ENCODE results near the gene STIMATE. TPM values are rescaled to one million over a fixed set of nuclear protein-coding genes. Genes with fewer than 3 reads are reported as not detected.
A peak's percentile ranks its signal among the peaks of the same experiment; 100 is the strongest.

Gene STIMATE
- total and polyA plus RNA-seq, 2 donors from 2014 or later: 21.4 to 23.3 TPM

- H3K9ac ChIP-seq (ENCODE audit: low read length in 3 of 3): no peak overlapping the region
- FAIRE-seq: no peak
- no peaks in the 10 kb centered on the region for H3K27me3 ChIP-seq (ENCODE audit: control insufficient read depth, insufficient read depth, low read length)
- TF ChIP-seq CTCF (IDR thresholded peaks at IDR 0.05; ENCODE audit: borderline replicate concordance, extremely low read depth, insufficient read depth): no peak
- H3K4me3 ChIP-seq (ENCODE audit: low read length in 3 of 3): no peak overlapping the region
- peaks cover 2 to 36% (median 20%) of the 10 kb centered on the region in 3 donors for H3K36me3 ChIP-seq (ENCODE audit: control insufficient read depth in 2 of 3, insufficient read depth in 3 of 3, low read length in 3 of 3)
- intact Hi-C loops (cut with DNase I): no loop called here
- peak in 1 of 5 donors; percentile 43 for DNase-seq
- H3K4me1 ChIP-seq (ENCODE audit: control insufficient read depth in 2 of 3, insufficient read depth in 2 of 3, low read depth in 1 of 3, low read length in 3 of 3): peaks cover 0 to 4% (median 0%) of the 10 kb centered on the region in 3 donors
- H3K9me3 ChIP-seq (ENCODE audit: control insufficient read depth in 2 of 3, insufficient read depth in 1 of 3, low read length in 3 of 3): no peaks in the 10 kb centered on the region
- H3K27ac ChIP-seq (ENCODE audit: low read depth in 2 of 2, low read length in 2 of 2): no peak overlapping the region
Observed at GRCh38 chr3:52847241-52847640, 50.1 kb downstream of the STIMATE start.

- Histone ChIP-seq H3K9ac (ENCODE audit: low read length in 3 of 3) (no peak overlapping the region), H3K9me3 (ENCODE audit: control insufficient read depth in 2 of 3, insufficient read depth in 1 of 3, low read length in 3 of 3) (no peaks in the 10 kb centered on the region), H3K4me3 (ENCODE audit: low read length in 3 of 3) (no peak overlapping the region), H3K27me3 (ENCODE audit: control insufficient read depth, insufficient read depth, low read length) (no peaks in the 10 kb centered on the region), H3K4me1 (ENCODE audit: control insufficient read depth in 2 of 3, insufficient read depth in 2 of 3, low read depth in 1 of 3, low read length in 3 of 3) (peaks cover 0 to 4% (median 0%) of the 10 kb centered on the region in 3 donors), H3K27ac (ENCODE audit: low read depth in 2 of 2, low read length in 2 of 2) (no peak overlapping the region), H3K36me3 (ENCODE audit: control insufficient read depth in 2 of 3, insufficient read depth in 3 of 3, low read length in 3 of 3) (peaks cover 0 to 36% (median 20%) of the 10 kb centered on the region in 3 donors)
- intact Hi-C loops (cut with DNase I): no loop called here
- DNase-seq (peak in 3 of 5 donors; percentile 25 to 28 (median 28)), FAIRE-seq (no peak)
- TF ChIP-seq CTCF (IDR thresholded peaks at IDR 0.05; ENCODE audit: borderline replicate concordance, extremely low read depth, insufficient read depth): no peak
Observed at GRCh38 chr3:52846432-52846965, 50.8 kb downstream of the STIMATE start.

- no peak overlapping the region for H3K4me3 ChIP-seq (ENCODE audit: low read length in 3 of 3)
- peaks cover 0 to 35% (median 24%) of the 10 kb centered on the region in 3 donors for H3K36me3 ChIP-seq (ENCODE audit: control insufficient read depth in 2 of 3, insufficient read depth in 3 of 3, low read length in 3 of 3)
- no peak overlapping the region for H3K27ac ChIP-seq (ENCODE audit: low read depth in 2 of 2, low read length in 2 of 2)
- H3K27me3 ChIP-seq (ENCODE audit: control insufficient read depth, insufficient read depth, low read length): no peaks in the 10 kb centered on the region
- intact Hi-C loops (cut with DNase I): no loop called here
- FAIRE-seq: no peak
- H3K4me1 ChIP-seq (ENCODE audit: control insufficient read depth in 2 of 3, insufficient read depth in 2 of 3, low read depth in 1 of 3, low read length in 3 of 3): peaks cover 0 to 4% (median 0%) of the 10 kb centered on the region in 3 donors
- peak in 1 of 5 donors; percentile 29 for DNase-seq
- no peak for TF ChIP-seq CTCF (IDR thresholded peaks at IDR 0.05; ENCODE audit: borderline replicate concordance, extremely low read depth, insufficient read depth)
- no peak overlapping the region for H3K9ac ChIP-seq (ENCODE audit: low read length in 3 of 3)
- no peaks in the 10 kb centered on the region for H3K9me3 ChIP-seq (ENCODE audit: control insufficient read depth in 2 of 3, insufficient read depth in 1 of 3, low read length in 3 of 3)
Observed at GRCh38 chr3:52845691-52846431, 51.5 kb downstream of the STIMATE start.

Measured in kidney (tissue), 14 donors.